HG02870 (cell line): ENCODE data around the gene UBN2.
"Not testable (repeated sequence)": the region's sequence is repeated elsewhere in the genome, so short reads cannot be mapped to it uniquely, and the experiment has no call there.

Source experiments
- ATAC-seq: cut with Tn5 transposase; IDR thresholded peaks from one replicate; pipeline ENCODE4 v1.9.1; 2021; ENCODE audit warnings: mild to moderate bottlenecking, moderate library complexity; ENCODE audit not compliant: unreplicated experiment

The UBN2 gene

GRCh38 chr7:139230774-139231512 lies at the start of gene UBN2:
Gene UBN2, plus strand, starts transcription at chr7:139231237. Its CDS starts 248 bp downstream, at chr7:139231485.
- ATAC-seq: peak; percentile 97

- ATAC-seq: no peak
Observed at GRCh38 chr7:139181404-139181803, 49.6 kb upstream of the UBN2 start.

GRCh38 chr7:139182363-139182762 lies 48.7 kb upstream of the UBN2 start:
- no peak for ATAC-seq

- no peak for ATAC-seq
Observed at GRCh38 chr7:139183251-139183650, 47.8 kb upstream of the UBN2 start.

GRCh38 chr7:139183878-139184338 lies 47.1 kb upstream of the UBN2 start:
- no peak for ATAC-seq

GRCh38 chr7:139186146-139186545 lies 44.9 kb upstream of the UBN2 start:
- no peak for ATAC-seq

GRCh38 chr7:139189357-139189756 lies 41.7 kb upstream of the UBN2 start:
- no peak for ATAC-seq

- ATAC-seq: no peak
Observed at GRCh38 chr7:139192014-139192706, 38.9 kb upstream of the UBN2 start.

- no peak for ATAC-seq
Observed at GRCh38 chr7:139200382-139200781, 30.7 kb upstream of the UBN2 start.

GRCh38 chr7:139203992-139204391 lies 27.0 kb upstream of the UBN2 start:
- ATAC-seq: no peak

- no peak for ATAC-seq
Observed at GRCh38 chr7:139205843-139206242, 25.2 kb upstream of the UBN2 start.

- ATAC-seq: no peak
Observed at GRCh38 chr7:139212133-139212532, 18.9 kb upstream of the UBN2 start.

GRCh38 chr7:139213489-139213888 lies 17.5 kb upstream of the UBN2 start:
- ATAC-seq: not testable (repeated sequence)

GRCh38 chr7:139218173-139218572 lies 12.9 kb upstream of the UBN2 start:
- ATAC-seq: no peak

- ATAC-seq: no peak
Observed at GRCh38 chr7:139224219-139224618, 6.8 kb upstream of the UBN2 start.

- not testable (repeated sequence) for ATAC-seq
Observed at GRCh38 chr7:139224836-139225235, 6.2 kb upstream of the UBN2 start.

GRCh38 chr7:139225286-139226157 lies 5.5 kb upstream of the UBN2 start:
- not testable (repeated sequence) for ATAC-seq

GRCh38 chr7:139226158-139226515 lies 4.9 kb upstream of the UBN2 start:
- ATAC-seq: not testable (repeated sequence)

GRCh38 chr7:139226988-139227488 lies 4.0 kb upstream of the UBN2 start:
- ATAC-seq: not testable (repeated sequence)

- ATAC-seq: no peak
Observed at GRCh38 chr7:139230023-139230422, 1.0 kb upstream of the UBN2 start.

- no peak for ATAC-seq
Observed at GRCh38 chr7:139230484-139230773, 608 bp upstream of the UBN2 start.
